ENCODE results near the gene ELMO3.
A peak's percentile ranks its signal among the peaks of the same experiment; 100 is the strongest.

Gene ELMO3

DNA sequence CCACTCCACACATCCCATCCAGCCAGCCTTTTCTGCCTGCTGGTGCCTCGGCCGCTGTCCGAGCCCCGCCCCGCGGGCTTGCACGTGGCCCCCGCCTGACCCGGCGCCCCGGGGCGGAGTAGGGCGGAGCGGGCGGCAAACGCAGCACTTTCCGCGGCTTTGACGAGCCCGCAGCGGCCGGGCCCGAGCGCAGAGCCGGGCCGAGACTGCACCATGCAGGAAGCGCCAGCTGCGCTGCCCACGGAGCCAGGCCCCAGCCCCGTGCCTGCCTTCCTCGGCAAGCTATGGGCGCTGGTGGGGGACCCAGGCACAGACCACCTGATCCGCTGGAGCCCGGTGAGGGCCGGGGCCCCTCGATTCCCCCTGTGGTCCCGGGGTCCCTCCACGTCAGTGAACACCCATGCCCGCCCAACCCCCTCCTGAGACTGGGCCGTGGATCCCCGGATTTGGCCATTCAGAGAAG lies 34.3 kb upstream of the ELMO3 start, which contains the start of gene HSF4:
TSS of gene HSF4 (plus strand) at position 147 of the 463 bp plus-strand sequence. CDS start at position 214, 67 bp downstream.
- peak; percentile 47 for DNase-seq (ENCODE audit: low spot score)

DNA sequence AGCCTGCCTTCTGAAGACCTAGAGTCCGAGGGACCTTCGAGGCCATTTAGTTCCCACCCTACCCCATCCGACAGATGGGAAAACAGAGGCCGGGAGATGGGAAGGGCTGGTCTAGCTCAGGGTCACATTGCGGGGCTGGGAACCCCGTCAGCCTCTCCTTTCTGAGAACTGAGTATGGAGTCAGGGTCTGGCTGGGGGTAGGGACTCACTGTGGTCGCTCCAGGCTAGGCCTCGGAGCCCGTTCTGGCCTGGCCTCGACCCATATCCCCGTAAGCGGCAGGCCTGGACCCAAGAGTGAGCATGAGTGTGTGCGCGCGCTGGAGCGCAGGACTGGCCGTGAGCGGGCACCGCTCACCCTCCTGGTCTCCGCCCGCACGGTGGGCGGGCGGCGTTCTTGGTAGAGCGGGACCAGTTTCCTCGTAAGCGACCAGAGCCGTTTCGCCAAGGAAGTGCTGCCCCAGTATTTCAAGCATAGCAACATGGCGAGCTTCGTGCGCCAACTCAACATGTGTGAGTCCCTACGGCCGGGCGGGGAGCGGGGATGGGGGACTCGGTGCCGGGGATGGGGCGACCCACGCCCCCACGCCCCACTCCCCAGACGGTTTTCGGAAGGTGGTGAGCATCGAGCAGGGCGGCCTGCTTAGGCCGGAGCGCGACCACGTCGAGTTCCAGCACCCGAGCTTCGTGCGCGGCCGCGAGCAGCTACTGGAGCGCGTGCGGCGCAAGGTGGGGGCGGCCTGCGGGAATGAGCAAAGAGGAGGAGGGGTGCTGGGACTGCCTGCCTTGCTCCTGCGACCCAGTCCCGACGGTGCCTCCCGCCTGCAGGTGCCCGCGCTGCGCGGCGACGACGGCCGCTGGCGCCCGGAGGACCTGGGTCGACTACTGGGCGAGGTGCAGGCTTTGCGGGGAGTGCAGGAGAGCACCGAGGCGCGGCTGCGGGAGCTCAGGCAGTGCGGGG lies 33.5 kb upstream of the ELMO3 start:
- DNase-seq (ENCODE audit: low spot score): no peak

DNA sequence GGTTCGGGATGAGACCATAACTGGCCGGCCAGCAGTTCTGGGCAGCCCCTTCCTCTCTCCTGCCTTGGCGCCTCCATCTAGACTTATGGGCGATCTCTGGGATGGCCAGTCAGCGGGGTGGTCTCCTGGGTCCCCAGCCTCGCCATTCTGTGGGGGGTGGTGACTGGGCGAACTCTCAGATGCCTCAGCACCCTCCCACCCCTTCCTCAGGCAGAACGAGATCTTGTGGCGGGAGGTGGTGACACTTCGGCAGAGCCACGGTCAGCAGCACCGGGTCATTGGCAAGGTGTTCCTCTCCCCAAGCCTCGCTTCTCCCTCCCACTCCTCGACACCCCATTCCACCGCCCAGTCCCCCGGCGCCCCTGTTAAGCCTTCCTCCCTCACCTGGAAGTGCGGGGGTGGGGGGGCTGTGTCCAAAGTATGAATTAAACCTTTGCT lies 32.8 kb upstream of the ELMO3 start:
- DNase-seq (ENCODE audit: low spot score): no peak

DNA sequence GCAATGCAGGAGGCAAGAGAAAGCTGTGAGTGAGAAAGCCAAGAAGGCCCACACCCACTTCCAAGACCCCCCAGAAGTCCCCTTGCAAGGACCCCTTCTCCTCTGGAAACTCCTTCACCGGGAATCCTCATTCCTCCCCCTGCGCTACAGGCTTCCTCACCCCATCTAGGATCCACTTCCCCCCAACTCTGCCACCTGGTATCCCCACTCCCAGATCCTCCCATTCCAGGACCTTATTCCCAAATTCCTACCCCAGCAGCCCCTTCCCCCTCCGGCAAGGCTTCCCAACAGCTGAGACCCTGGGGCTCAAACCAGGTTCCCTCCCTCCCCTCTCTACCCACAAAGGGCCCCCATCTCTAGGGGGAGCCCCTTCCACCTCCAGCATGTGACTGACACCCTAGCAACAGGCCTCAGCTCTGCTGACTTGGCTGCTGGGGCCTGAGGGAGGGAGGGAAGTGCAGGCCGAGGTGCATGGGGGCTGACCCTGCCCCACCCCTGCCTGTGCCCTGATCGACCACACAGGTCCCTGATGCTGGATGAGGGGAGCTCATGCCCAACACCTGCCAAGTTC lies 32.2 kb upstream of the ELMO3 start:
- DNase-seq (ENCODE audit: low spot score): no peak

DNA sequence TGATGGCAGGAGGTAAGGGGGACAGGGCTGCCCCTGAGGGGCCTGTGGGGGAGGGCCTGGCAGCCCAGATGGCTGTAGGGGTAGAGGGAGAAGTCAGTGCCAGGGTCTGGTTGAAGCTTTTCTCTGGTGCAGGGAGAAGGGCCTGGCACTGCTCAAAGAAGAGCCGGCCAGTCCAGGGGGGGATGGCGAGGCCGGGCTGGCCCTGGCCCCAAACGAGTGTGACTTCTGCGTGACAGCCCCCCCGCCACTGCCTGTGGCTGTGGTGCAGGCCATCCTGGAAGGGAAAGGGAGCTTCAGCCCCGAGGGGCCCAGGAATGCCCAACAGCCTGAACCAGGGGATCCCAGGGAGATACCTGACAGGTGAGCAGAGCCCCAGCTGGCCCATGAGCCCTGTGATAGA lies 31.3 kb upstream of the ELMO3 start:
- DNase-seq (ENCODE audit: low spot score): no peak

DNA sequence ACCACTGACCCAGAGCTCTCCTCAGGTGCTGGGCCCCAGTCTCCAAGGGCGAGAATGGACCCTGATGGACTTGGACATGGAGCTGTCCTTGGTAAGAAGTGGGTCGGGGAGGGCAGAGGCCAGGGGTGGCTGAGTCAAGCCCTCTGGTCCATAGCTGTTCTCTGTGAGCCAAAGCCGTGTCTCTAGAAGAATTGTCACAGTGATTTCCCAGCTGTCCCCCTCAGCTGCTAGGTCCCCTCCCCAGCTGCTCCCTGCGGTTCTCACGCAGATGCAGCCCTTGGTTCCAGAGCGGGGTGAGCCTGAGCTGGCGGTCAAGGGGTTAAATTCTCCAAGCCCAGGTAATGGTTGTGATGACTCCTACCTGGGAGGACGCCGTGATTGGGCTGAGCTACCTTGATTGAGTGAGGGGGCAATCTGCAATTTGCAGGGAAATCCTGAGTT lies 29.9 kb upstream of the ELMO3 start:
- DNase-seq (ENCODE audit: low spot score): no peak

DNA sequence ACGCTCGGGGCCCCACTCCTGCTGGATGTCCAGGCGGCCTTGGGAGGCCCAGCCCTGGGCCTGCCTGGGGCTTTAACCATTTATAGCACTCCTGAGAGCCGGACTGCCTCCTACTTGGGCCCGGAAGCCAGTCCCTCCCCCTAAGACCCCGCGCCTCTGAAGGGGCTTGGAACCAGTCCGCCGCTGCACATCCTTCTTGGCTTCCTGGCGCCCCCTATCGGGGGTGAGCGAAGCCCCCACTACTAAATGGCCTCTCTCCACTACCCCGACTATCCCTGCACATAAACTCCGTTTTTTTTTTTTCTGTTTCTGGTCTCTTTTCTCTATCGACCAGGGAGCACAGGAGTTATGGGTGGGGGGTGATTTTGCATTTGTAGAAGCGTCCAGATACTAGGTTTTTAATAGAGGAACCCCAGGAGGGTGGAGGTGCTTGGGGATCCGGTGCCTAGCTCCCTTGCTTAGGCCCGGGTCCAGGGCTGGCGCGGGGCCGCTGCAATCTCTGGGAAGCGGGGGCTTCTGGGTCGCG lies 29.2 kb upstream of the ELMO3 start:
- no peak for DNase-seq (ENCODE audit: low spot score)

DNA sequence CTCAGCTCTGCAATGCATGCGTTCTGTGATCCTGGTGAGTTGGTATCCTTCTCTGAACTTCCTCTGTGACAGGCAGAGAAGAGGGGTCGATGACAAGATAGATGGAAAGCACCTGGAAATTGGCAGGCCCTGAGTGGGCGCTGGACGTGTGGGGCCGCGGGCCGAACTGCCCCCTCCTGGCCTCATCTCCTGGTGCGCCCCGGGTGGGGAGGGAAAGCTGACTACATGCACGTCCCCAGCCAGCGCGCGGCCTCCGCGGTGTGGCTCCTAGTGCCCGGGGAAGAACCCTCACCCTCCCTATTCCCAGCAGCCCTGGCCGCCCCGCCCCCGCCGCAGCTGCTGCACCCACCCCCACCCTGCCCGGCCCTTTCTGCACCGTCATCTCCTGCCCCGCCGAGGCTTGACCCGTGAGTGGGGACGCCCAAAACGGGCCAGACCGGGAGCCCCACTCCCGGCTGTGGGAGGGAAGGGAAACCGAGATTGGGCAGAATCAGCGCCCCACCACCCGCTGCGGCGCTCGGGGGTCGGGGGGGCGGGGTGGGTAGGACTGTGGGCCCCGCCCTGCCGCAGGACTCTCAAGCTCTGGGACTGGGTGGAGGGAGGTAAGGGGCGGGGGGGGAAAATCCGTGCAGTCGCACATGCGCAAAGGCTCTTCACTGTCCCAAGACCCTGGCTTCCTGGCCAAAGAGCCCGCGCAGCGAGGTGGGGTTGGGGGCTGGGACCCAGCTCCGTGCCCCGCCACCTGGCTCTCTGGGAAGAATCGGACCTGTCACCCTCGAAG lies 28.6 kb upstream of the ELMO3 start, which contains the start of gene NOL3:
TSS of gene NOL3 (plus strand) at position 371 of the 781 bp plus-strand sequence.
- peak; percentile 83 for DNase-seq (ENCODE audit: low spot score)

DNA sequence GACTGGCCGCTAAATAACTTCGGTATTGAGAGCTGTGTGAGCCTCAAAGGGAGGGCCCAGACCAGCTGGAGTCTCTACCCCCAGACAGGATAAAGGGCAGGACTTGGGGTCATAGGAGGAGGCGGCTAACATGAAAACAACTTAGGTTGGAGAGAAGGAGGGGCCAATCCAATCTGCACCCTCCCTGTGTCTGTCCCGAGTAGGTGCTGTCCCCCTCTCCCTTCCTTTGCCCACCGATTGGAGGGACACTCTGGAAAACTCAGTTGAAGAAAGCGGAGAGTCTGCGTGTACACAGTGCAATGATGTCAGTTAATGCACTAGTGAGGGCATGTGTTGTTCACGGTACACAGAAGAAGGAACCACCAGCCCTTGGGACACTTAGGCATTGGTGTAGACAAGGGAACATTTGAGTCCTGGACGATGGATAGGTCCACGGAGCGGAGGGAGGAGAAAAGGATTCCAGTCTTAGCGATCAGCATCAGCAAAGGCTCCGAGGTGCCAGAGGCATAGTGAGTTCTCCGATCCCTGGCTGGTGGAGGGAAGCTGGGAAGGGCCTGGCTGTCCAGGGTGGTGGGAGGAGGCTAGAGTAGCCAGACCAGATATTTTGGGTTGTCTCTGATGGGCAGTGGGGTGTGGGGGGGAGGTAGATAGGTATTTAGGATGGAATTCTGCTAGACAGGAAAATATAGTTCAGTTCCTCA lies 27.8 kb upstream of the ELMO3 start:
- no peak for DNase-seq (ENCODE audit: low spot score)

DNA sequence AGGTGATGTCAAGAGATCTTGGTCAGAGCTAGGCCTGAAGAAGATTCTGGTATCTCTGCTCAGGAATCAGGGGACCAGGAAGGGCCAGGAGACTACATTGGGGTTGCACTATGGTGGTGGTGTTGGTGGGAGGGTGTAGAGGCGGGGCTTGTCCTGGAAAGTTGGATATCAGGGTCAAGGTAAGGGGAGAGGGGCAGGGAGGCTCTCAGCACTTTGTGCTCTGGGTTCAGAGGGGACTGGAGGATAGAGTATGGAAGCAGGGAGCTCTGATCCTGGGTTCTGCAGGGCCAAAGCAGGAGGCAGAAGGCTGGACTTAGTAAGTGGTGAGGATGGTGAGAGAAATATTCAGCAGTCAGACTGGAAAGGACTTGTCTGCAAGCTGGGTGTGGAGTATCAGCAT lies 25.6 kb upstream of the ELMO3 start:
- DNase-seq (ENCODE audit: low spot score): no peak

DNA sequence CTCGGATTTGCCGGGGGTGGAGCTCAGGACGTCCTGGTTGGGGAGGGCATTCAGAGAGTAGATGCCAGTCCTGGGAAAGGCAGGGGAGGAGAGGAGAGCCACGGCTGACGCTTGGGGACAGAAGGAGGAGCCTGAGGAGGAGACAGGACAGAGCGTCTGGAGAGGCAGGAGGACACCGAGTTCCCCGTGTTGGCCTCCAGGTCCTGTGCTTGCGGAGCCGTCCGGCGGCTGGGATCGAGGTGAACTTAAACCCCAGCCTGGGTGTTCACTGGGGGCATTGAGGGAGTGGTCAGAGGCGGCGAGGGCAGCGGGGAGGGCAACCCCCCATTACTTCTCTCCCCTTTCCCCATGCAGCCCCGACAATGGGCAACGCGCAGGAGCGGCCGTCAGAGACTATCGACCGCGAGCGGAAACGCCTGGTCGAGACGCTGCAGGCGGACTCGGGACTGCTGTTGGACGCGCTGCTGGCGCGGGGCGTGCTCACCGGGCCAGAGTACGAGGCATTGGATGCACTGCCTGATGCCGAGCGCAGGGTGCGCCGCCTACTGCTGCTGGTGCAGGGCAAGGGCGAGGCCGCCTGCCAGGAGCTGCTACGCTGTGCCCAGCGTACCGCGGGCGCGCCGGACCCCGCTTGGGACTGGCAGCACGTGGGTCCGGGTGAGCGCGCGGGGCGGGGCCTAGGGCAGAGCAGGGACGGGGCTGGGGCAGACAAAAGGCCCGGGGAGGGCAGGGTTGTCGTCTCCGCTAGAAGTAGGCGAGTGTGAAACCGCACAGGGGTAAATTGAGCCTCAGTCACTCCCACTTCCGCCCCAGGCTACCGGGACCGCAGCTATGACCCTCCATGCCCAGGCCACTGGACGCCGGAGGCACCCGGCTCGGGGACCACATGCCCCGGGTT lies 24.9 kb upstream of the ELMO3 start:
- peak; percentile 82 for DNase-seq (ENCODE audit: low spot score)

DNA sequence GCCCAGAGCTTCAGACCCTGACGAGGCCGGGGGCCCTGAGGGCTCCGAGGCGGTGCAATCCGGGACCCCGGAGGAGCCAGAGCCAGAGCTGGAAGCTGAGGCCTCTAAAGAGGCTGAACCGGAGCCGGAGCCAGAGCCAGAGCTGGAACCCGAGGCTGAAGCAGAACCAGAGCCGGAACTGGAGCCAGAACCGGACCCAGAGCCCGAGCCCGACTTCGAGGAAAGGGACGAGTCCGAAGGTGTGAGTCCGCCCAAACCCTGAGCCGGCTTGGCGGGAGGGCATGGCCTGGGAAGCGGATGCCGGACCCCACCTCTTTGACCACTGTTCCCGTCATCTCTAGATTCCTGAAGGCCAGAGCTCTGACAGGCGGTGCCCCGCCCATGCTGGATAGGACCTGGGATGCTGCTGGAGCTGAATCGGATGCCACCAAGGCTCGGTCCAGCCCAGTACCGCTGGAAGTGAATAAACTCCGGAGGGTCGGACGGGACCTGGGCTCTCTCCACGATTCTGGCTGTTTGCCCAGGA lies 24.2 kb upstream of the ELMO3 start:
- DNase-seq (ENCODE audit: low spot score): no peak

DNA sequence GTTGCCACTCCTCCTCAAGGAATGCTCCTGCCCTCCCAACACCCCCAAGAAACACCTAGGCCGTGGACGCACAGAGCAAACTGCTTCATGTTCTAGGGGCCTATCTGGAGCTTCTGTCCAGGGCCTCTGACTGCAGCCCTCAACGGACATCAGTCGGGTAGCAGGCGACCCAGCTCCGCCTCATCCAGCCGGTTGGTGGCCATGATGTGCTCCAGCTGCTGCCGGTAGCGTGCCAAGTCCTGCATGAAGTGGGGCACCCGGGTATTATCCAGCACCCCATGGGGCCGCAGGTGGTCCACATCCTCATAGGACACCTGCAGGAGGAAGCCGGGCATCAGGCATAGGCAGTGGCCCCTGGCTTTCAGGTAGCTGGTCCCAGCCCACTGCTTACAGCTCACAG lies 22.3 kb upstream of the ELMO3 start:
- DNase-seq (ENCODE audit: low spot score): no peak

DNA sequence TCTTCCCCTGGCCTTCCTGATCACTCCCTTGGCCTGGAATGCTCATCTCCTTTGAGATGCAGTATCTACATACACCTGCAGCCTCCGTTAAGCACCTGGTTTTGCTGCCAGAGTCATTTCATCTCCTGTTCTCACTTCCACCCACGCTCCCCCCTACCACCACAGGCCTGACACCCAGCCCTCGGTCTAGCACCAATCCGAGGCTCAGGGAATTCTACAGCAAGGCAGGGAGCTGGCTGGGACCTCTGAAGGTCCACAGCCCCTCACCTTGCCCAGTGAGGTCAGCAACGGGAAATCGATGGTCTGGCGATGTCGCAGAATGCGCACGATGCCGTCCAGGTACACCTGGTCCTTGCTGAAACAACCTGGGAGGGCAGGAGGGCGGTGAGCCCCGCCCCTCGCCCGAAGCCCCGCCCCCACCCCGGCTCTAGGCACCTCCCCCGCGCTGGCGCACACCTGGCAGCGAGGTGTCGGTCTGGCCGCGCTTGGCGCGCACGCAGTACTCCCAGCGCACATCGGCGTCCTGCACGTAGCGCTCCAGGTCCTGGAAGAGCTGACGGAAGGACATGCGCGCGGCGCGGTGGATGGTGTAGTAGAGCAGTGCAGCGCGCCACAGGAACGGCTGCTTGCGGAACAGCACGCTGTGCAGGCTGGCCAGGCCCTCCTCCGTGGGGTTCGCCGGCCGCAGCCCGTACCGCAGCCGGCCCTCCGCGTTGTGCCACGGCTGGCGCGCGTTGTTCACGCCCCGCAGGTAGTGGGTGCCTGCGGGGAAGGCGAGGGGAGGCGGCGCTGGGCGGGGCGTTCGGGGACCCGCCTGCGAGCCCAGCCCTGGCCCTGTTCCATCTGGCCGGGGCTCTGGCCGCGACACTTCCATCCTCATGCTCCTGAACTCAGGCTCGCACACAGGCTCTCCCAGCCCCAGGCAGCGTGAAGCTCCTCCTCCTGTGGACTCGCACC lies 20.9 kb upstream of the ELMO3 start:
- peak; percentile 56 for DNase-seq (ENCODE audit: low spot score)

DNA sequence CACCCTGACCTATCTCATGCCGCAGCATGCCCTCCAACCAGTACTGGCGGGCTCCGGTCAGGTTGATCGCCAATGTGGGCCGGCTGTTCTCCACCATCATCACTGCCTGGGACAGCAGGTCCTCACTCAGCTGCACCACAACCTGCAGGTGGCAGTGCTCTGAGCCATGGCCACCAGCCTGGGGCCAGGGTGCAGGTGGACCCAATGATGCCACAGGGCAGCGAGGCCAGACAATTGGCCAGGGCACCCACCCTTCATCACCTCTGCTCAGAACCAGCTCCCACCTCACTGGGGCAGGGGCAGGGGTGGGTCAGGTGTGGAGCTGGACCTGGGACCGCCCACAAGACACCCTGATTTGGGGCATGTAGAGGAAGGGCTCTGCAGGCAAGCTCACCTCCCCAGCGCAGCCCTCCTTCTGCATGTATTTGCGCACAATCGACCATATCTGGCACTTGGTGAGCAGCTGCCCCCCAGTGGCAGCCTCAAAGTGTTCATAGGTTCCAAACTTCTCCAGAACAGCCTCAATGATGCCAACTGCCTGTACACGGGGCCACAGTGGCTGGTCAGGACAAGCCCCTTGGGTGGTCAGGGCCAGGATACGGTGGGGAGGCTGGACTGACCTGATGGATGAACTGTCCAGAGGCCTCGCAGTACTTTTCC lies 19.4 kb upstream of the ELMO3 start:
- DNase-seq (ENCODE audit: low spot score): no peak

DNA sequence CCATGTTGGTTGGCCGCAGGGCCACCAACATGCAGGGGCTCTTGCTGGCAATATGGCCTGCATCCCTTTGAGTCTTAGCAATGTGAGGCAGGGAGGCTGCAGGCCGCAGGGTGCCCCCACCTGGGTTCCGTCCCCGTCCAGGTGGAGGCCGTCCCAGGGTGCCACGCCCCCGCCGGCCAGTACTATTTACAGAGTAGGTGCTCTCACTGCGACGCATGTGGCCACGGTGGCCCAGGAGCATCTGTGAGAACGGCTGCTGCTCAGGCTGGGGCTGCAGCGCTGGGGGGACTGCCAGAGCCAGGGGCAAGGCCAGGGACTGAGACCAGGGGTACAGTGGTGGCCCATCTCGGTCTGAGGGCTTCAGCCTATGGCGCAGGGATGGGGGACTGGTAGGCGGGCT lies 18.8 kb upstream of the ELMO3 start:
- no peak for DNase-seq (ENCODE audit: low spot score)

DNA sequence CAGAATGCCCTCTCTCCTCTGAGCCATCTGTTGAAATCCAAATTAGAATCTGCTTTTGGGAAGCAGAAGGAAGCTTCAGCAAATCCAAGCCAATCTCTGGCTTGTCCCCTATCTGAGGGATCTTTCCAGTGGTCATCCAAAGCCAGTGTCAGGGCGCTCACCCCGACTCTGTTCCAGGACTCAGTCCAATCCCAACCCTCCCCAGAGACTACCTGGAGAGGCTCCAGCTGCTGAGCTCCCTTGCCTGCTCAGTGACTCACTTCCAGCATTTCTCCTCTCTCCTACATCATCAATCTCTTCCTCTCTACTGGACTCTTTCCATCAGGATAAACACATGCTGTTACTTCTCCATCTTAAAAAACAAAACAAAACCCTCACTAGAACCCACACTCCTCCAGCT lies 17.6 kb upstream of the ELMO3 start:
- DNase-seq (ENCODE audit: low spot score): peak; percentile 80

DNA sequence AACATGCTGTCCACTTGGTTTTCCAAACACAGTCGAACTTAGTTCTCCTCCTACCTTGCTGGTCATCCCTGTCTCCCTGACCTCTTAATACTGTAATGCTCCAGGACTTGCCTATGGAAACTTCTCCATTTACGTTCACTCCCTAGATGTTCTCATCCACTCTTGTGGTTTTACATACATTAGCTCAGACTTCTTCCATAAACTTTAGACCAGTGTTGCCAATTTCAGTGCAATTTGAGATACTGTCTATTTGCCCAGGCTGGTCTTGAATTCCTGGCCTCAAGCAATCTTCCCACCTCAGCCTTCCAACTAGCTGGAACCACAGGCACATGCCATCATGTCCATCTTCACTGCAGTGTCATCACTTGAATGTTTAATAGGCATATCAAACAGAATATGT lies 16.6 kb upstream of the ELMO3 start:
- no peak for DNase-seq (ENCODE audit: low spot score)

DNA sequence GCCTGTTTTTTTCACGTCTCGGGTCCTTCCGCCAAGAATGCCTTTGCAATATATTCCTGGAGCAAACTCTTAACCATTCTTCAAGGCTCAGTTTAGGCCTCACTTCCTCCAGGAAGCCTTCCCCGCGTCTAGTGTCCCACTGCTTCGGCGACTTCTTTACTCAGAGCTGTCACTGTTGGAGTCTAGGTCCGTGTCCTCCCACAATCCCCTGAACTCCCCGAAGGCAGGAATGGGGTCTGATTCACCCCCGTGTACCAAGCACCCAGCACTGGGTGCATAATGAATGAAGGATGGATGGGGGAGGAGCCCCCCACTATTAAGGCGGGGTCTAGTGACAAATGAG lies 15.7 kb upstream of the ELMO3 start:
- DNase-seq (ENCODE audit: low spot score): no peak

Measured in AG08395 (cell line).